T-helper 2 cell treated with Interferon-gamma antibody and Interleukin-4, amounts not matched to agents 5 μg/mL and 100 μg/mL, for 36 hours (primary cell): ENCODE data around the gene MAP3K6.

Source experiments
- DNase-seq: peaks from one replicate; pipeline ENCODE4 v3.0.0; 2021; ENCODE audit warnings: low spot score
- H3K27ac Mint-ChIP-seq: one replicate; pipeline ENCODE4 v1.8.0; 2021; ENCODE audit warnings: mild to moderate bottlenecking, mixed read lengths
- H3K27me3 Mint-ChIP-seq: one replicate; pipeline ENCODE4 v1.8.0; 2021; ENCODE audit warnings: low read depth, mixed read lengths
- H3K36me3 Mint-ChIP-seq: one replicate; pipeline ENCODE4 v1.8.0; 2021; ENCODE audit warnings: low read depth, mixed read lengths
- H3K4me1 Mint-ChIP-seq: one replicate; pipeline ENCODE4 v1.8.0; 2021; ENCODE audit warnings: low read depth, mixed read lengths
- H3K4me3 Mint-ChIP-seq: one replicate; pipeline ENCODE4 v1.8.0; 2022; ENCODE audit warnings: mild to moderate bottlenecking, moderate library complexity, mixed read lengths
- H3K9me3 Mint-ChIP-seq: one replicate; pipeline ENCODE4 v1.8.0; 2021; ENCODE audit warnings: mixed read lengths

Gene MAP3K6

DNA sequence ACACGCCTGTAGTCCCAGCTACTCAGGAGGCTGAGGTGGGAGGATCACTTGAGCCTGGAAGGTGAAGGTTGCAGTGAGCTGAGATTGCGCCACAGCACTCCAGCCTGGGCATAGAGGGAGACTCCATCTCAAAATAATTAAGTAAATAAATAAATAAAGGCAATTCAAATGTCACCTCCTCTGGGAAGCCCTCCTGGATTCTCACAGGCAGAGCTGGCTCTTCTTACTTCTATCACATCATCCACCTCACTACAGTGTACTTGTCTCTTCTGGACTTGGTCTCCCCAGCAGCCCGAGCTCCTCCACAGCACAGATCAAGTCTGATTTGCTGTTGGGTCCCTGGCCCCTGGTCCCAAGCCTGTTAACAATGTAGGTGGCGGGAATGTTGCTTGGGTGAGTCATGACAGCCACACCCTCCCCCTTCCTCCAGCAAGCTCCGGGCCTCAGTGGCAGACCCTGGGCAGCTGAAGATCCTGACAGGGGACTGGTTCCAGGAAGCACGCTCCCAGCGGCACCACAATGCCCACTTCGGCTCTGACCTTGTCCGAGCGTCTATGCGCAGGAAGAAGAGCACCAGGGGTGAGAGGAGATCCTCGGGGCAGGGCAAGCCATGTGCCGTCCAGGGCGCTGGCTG lies 19.7 kb downstream of the MAP3K6 start:
- H3K36me3 Mint-ChIP-seq, result peaks cover 33% of the 10 kb centered on the region
- no peaks in the 10 kb centered on the region for H3K9me3 Mint-ChIP-seq
- H3K4me1 Mint-ChIP-seq, result peaks cover 23% of the 10 kb centered on the region
- no peak for DNase-seq
- no peak overlapping the region for H3K4me3 Mint-ChIP-seq
- no peaks in the 10 kb centered on the region for H3K27me3 Mint-ChIP-seq
- no peak overlapping the region for H3K27ac Mint-ChIP-seq

DNA sequence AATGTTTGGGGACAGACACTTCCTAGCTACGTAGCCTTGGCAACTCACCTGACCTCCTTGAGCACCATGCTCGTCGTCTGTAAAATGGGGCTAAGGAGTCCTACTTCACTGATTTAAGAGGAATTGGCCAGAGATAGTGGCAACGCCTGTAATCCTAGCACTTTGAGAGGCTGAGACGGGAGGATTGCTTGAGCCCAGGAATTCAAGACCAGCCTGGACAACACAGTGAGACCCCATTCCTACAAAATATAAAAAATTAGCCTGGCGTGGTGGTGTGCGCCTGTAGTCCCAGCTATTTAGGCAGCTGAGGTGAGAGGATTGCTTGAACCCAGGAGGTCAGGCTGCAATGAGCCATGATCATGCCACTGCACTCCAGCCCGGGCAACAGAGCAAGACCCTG lies 20.4 kb downstream of the MAP3K6 start:
- peak overlapping the region; percentile 59 for H3K4me3 Mint-ChIP-seq
- no peak for DNase-seq
- no peaks in the 10 kb centered on the region for H3K9me3 Mint-ChIP-seq
- no peaks in the 10 kb centered on the region for H3K27me3 Mint-ChIP-seq
- peaks cover 26% of the 10 kb centered on the region for H3K4me1 Mint-ChIP-seq
- H3K36me3 Mint-ChIP-seq, result peaks cover 31% of the 10 kb centered on the region
- peak overlapping the region; percentile 52 for H3K27ac Mint-ChIP-seq

DNA sequence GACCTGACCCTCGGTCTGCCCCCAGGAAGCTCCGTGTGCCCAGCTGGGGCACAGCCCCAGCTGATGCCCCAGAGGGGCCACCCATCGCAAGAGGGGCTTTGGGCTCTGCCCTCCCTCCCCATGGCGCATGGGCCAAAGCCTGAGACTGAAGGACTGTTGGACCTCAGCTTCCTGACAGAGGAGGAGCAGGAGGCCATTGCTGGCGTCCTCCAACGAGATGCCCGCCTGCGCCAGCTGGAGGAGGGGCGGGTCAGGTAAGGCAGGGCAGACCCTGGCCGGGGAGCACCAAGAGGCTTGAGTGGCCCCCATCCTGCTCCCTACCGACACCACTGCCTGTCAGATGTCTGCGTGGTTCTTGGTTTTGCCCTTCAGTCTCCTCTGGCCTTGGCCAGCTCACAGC lies 21.5 kb downstream of the MAP3K6 start:
- peaks cover 32% of the 10 kb centered on the region for H3K4me1 Mint-ChIP-seq
- H3K4me3 Mint-ChIP-seq, result peak overlapping the region; percentile 71
- no peak for DNase-seq
- H3K9me3 Mint-ChIP-seq, result no peaks in the 10 kb centered on the region
- peaks cover 28% of the 10 kb centered on the region for H3K36me3 Mint-ChIP-seq
- no peak overlapping the region for H3K27ac Mint-ChIP-seq
- no peaks in the 10 kb centered on the region for H3K27me3 Mint-ChIP-seq

DNA sequence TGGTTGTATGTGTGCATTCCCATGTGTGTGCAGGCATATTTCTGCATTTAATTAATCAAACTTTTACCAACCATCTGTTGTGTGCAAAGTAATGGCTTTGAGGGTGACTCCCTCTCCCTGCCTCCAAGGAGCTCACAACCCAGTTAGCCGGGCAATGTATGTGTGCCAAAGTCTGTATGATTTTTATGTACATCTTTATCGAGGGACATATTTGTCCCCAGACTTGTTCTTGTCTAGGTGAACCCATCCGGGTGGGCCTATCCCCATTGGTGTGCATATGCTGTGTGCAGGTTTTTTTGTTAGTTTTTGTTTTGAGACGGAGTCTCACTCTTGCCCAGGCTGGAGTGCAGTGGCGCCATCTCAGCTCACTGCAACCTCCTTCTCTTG lies 23.1 kb downstream of the MAP3K6 start:
- peak overlapping the region; percentile 86 for H3K27ac Mint-ChIP-seq
- H3K36me3 Mint-ChIP-seq, result peaks cover 29% of the 10 kb centered on the region
- peak overlapping the region; percentile 85 for H3K4me3 Mint-ChIP-seq
- peaks cover 40% of the 10 kb centered on the region for H3K4me1 Mint-ChIP-seq
- DNase-seq, result no peak
- H3K9me3 Mint-ChIP-seq, result no peaks in the 10 kb centered on the region
- no peaks in the 10 kb centered on the region for H3K27me3 Mint-ChIP-seq

DNA sequence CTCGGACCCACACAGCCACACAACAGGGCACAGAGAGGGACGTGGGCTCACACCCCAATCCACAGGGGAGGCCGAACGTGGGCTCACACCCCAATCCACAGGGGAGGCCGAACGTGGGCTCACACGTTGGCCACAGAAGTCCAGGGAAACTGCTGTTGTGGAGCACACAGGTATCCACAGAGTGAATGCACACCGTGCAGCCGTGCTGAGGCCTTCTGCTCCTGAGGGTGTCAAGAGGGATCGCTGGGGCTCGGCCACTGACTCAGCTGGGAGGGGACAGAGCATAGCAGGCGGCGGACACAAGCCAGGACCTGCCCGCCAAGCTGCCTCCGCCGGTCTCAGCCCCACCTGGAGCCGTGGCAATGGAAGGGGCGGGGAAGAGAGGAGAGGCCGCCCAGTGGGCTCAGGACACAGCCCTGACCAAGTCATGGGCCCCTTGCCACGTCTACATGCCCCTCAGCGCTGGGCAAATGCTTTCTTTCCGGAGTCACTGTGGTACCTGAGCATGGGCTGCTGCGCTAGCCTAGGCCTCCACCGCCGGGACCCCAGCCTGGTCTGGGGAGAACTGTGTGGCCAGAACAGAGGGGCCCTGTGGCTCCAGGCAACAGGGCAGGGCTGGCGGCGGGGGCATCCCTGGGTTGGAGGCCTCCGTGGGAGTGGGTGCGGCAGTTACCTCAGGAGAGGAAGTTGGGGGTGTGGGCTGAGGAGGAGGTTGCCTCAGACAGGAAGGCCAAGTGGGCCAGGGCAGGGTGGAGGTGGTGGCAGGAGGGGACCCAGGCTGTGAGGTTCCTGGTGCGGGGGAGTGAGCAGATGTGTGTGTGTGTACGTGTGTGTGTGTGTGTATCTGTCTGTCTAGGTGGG lies 23.8 kb downstream of the MAP3K6 start:
- H3K9me3 Mint-ChIP-seq, result no peaks in the 10 kb centered on the region
- no peaks in the 10 kb centered on the region for H3K27me3 Mint-ChIP-seq
- peak overlapping the region; percentile 86 for H3K27ac Mint-ChIP-seq
- H3K4me1 Mint-ChIP-seq, result peaks cover 40% of the 10 kb centered on the region
- peaks cover 29% of the 10 kb centered on the region for H3K36me3 Mint-ChIP-seq
- peak overlapping the region; percentile 85 for H3K4me3 Mint-ChIP-seq
- DNase-seq, result peak; percentile 67

DNA sequence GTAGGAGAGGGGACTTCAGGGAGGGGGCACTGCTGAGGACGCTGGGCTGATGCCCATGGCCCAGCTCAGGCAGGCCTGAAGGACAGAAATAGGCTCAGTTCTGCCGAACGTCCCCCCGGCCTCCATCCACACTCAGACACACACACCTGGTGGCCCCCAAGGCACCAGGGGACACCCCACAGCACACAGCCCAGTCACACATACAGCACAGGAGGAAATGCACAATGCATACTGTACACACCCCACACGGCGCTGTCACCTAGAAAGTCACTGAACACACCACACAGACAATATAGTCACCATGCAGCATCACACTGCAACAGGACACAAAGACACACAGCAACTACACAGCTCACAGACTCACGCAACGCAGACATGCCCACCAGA lies 24.4 kb downstream of the MAP3K6 start:
- peaks cover 38% of the 10 kb centered on the region for H3K4me1 Mint-ChIP-seq
- peaks cover 25% of the 10 kb centered on the region for H3K36me3 Mint-ChIP-seq
- peak overlapping the region; percentile 85 for H3K4me3 Mint-ChIP-seq
- H3K9me3 Mint-ChIP-seq, result no peaks in the 10 kb centered on the region
- no peaks in the 10 kb centered on the region for H3K27me3 Mint-ChIP-seq
- H3K27ac Mint-ChIP-seq, result peak overlapping the region; percentile 86
- peak; percentile 28 for DNase-seq

DNA sequence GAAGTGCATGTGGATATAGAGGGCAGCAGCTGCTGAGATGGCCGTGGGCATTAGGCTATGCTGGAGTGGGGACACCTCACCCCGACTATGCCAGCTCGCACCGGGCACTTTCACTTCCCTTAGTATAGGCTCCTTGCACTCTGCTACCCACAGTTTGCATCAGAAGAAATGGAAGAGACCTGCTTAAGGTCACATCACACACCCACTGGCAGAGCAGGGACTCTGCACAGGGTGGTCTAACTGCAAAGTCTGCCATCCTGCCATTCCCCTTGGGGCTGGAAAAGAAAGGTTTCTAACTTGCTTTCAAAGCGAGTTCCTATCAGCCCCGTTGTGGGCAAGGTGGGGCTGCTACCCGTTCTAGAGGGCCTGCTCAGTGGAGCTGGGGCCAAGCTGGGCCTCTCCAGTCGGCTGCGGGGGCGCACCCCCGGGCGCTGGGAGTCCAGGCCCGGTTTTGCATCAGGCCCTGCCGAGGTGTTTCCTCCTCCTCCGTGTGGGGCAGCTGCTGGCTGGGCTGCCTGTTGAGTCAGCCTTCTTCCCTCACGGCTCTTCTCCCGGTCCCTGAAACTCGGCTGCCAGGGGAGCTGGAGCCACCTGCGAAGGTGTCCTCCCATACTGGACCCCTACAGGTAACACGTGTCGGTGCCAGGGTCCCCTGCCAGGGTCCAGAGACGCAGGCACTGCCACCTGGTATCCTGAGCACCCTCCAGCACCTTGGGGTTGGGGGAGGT lies 25.1 kb downstream of the MAP3K6 start, which contains the start of gene SYTL1:
TSS of gene SYTL1 (plus strand) at position 498 of the 728 bp plus-strand sequence. CDS start 3,313 bp downstream, outside the sequence.
- Mint-ChIP-seq H3K27ac (peak within 1 kb of the TSS; percentile 86), H3K36me3 (peaks cover 23% of the 10 kb centered on the region), H3K9me3 (no peaks in the 10 kb centered on the region), H3K4me3 (peak within 1 kb of the TSS; percentile 85), H3K4me1 (peaks cover 36% of the 10 kb centered on the region), H3K27me3 (no peaks in the 10 kb centered on the region)
- DNase-seq, result peak; percentile 69

DNA sequence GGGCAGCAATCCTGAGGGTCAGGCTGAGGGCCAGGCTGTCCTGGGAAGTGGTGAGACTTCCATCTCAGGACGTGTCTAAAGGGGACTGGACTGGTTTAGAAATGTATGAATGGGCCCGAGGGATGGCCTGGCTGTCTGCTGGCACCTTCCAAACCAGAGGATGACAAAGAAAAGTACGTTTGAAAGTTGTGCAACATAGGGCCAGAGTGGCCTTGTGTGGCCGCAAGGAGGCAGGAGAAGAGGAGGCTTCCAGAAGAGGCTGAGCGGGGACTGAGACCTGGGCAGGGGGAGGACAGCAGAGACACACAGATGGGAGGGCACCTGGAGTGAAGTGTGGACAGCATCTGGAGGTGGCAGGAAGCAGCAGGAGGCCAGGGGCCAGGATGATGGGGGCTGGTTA lies 27.5 kb downstream of the MAP3K6 start:
- DNase-seq, result no peak
- Mint-ChIP-seq H3K27me3 (no peaks in the 10 kb centered on the region), H3K27ac (peak overlapping the region; percentile 62), H3K36me3 (peaks cover 22% of the 10 kb centered on the region), H3K4me1 (peaks cover 28% of the 10 kb centered on the region), H3K4me3 (no peak overlapping the region), H3K9me3 (no peaks in the 10 kb centered on the region)

DNA sequence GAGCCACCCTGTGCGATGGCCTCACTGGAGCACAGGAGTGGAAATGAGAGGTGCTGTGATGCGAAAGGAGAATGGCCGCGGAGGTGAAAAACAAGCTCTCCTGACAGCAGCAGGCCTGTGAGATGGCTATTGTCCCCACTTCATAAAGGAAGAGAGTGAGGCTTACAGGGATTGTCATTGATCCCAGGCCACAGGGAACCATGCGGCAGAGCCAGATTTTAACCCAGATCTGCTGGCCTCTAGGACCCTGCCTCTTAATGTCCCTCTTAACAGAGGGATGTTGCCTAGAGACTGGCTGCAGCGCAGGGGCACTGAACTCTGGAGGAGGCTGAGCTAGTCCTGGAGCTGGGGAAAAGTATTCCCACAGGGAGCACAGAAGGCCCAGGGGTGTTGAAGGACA lies 28.0 kb downstream of the MAP3K6 start:
- Mint-ChIP-seq H3K9me3 (no peaks in the 10 kb centered on the region), H3K27me3 (no peaks in the 10 kb centered on the region), H3K4me3 (no peak overlapping the region), H3K4me1 (peaks cover 24% of the 10 kb centered on the region), H3K36me3 (peaks cover 24% of the 10 kb centered on the region), H3K27ac (peak overlapping the region; percentile 63)
- no peak for DNase-seq

DNA sequence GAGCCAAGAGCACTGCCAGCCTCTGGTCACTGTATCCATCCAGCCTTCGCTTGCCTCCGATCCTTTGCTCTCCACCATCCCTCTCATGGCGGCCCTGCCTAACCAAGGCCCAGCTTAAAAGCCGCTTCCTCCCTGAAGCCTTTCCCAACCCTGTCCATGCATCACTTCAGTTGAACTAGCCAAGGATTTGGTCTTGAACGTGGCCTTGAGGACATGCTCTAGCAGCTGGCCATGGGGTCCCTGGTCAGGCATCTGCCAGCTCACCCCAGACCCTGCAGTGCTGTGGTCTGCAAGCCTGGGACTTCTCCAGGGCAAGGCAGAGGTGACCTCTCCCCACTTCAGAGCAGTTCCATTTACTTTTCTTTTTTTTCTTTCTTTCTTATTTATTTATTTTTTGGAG lies 30.0 kb downstream of the MAP3K6 start:
- H3K27ac Mint-ChIP-seq, result no peak overlapping the region
- no peak overlapping the region for H3K4me3 Mint-ChIP-seq
- DNase-seq, result no peak
- H3K36me3 Mint-ChIP-seq, result peaks cover 31% of the 10 kb centered on the region
- no peaks in the 10 kb centered on the region for H3K27me3 Mint-ChIP-seq
- peaks cover 19% of the 10 kb centered on the region for H3K4me1 Mint-ChIP-seq
- H3K9me3 Mint-ChIP-seq, result no peaks in the 10 kb centered on the region

DNA sequence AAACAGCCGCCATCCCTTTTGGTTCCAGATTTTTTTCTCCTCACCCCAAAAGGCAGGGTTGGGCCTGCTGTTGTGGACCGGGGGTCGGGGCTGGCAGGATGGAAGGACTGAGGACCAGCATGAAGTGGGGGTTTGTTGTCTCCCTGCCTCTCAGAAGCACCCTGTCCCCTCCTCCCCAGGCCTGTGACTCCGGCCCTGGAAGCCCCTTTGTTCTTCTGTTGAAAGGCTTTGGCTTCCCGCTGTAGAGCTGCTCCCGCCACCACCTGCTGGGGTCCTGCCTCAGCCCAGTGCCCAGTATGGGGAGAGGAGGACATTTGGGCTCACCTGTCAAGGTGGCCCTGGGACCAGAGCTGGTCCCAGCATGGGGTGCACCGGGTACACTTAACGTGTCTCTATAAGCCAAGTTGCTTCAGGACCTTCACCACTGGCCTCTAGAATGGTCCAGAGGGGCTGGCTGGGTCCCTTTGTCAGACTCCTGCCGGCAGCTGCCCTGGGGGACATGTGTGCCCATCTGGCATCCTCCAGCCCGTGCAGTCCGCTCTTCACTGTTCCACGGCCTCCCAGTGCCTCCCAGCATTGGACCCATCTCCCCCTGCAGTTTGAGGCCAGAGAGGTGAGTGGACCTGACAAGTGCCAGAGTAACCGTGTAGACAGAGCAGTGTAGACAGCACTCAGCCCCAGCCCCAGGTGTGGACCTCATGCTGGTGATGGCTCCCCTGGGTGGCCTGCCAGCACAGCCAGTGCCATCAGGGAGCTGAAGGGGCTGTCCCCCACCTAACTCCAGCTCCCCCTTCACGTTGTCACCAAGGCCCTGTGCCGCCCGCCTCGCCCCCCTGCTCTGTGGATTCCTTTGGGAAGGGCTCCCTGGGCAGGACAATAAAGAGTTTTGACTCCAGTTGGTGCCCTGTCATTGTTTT lies 31.0 kb downstream of the MAP3K6 start:
- Mint-ChIP-seq H3K4me1 (peaks cover 13% of the 10 kb centered on the region), H3K9me3 (no peaks in the 10 kb centered on the region), H3K27ac (no peak overlapping the region), H3K36me3 (peaks cover 31% of the 10 kb centered on the region), H3K4me3 (no peak overlapping the region), H3K27me3 (no peaks in the 10 kb centered on the region)
- DNase-seq, result no peak

DNA sequence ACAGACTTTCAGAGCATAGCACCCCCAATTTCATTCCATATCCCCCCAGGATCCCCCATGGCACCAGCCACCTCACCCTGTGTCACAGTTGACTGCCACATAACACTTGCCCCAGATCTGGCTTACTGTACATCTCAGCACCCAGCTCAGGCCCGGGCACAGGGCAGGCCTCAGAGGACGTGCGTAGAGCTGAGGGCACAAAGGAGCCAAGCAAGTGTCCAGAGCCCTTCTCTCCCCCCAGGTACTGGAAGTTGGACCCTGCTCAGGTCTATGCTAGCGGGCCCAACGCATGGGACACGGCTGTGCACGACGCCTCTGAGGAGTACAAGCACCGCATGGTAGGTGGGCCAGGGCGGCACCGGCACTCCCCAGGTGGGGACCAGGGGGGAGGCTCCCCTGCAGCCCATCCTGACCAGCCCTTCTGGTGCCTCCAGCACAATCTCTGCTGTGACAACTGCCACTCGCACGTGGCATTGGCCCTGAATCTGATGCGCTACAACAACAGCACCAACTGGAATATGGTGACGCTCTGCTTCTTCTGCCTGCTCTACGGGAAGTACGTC lies 33.0 kb downstream of the MAP3K6 start:
- peaks cover 39% of the 10 kb centered on the region for H3K36me3 Mint-ChIP-seq
- H3K27ac Mint-ChIP-seq, result no peak overlapping the region
- no peak for DNase-seq
- no peaks in the 10 kb centered on the region for H3K27me3 Mint-ChIP-seq
- H3K4me1 Mint-ChIP-seq, result peaks cover 4% of the 10 kb centered on the region
- H3K4me3 Mint-ChIP-seq, result no peak overlapping the region
- no peaks in the 10 kb centered on the region for H3K9me3 Mint-ChIP-seq
